ENCODE measurements around the gene ACAA1. TPM values are rescaled to one million over a fixed set of nuclear protein-coding genes. Genes with fewer than 3 reads are reported as not detected.

The ACAA1 gene
- total RNA-seq, 2 donors from 2014 or later: 50.9 to 74.0 TPM

DNA sequence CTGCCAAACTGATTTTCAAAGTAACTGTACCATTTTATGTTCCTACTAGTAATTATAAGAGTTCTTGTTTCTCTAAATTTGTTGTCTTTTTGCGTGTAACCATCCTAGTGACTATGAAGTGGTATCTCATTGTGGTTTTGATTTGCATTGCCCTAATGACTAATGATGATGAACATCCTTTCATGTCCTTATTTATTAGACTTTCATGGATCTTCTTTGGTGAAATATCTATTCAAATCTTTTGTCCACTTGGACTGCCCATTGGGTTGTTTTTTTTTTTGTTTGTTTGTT lies 32.0 kb upstream of the ACAA1 start:
- no peaks in the 10 kb centered on the region for H3K27me3 ChIP-seq
- TF ChIP-seq, protein P1, sequence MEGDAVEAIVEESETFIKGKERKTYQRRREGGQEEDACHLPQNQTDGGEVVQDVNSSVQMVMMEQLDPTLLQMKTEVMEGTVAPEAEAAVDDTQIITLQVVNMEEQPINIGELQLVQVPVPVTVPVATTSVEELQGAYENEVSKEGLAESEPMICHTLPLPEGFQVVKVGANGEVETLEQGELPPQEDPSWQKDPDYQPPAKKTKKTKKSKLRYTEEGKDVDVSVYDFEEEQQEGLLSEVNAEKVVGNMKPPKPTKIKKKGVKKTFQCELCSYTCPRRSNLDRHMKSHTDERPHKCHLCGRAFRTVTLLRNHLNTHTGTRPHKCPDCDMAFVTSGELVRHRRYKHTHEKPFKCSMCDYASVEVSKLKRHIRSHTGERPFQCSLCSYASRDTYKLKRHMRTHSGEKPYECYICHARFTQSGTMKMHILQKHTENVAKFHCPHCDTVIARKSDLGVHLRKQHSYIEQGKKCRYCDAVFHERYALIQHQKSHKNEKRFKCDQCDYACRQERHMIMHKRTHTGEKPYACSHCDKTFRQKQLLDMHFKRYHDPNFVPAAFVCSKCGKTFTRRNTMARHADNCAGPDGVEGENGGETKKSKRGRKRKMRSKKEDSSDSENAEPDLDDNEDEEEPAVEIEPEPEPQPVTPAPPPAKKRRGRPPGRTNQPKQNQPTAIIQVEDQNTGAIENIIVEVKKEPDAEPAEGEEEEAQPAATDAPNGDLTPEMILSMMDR (IDR thresholded peaks at IDR 0.05): no peak
- H3K9me3 ChIP-seq: no peaks in the 10 kb centered on the region
- no peak for DNase-seq (ENCODE audit: low spot score)
- H3K4me1 ChIP-seq: peaks cover 0 to 25% of the 10 kb centered on the region in 2 donors
- no peak overlapping the region for H3K27ac ChIP-seq
- H3K36me3 ChIP-seq: no peaks in the 10 kb centered on the region
- no peak overlapping the region for H3K4me3 ChIP-seq

DNA sequence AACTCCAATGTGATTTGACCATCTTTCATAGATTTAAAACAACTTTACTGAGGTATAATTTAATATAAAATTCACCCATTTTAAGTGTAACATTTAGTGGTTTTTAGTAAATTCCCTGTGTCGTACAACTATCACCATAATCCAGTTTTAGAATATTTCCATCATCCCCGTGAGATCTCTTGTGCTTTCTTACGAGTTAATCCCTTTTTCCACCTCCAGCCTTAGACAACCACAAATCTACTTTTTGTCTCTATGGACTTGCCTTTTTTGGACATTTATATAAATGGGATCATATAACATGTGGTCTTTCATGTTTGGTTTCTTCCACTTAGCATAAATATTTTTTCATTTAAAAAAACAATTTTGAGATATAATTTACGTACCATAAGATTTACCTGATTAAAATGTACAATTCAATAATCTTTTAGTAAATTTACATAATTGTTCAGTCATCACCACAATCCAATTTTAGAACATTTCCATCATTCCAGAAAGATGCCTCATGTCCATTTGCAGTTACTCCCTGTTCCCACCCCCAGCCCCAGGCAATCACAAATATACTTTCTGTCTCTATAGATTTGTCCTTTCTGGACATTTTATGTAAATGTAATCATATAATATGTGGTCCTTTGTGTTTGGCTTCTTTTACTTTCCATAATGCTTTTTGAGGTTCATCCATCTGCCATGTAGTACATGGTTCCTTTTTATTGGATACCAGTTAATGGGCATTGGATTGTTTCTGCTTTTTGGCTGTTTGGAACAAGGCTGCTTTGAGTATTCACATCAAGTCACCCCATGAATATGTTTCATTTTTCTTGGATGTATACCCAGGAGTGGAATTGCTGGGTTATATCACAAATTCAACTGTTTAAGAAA lies 31.5 kb upstream of the ACAA1 start:
- no peaks in the 10 kb centered on the region for H3K36me3 ChIP-seq
- TF ChIP-seq, protein P1 (IDR thresholded peaks at IDR 0.05): no peak
- peaks cover 0 to 25% of the 10 kb centered on the region in 2 donors for H3K4me1 ChIP-seq
- no peak for DNase-seq (ENCODE audit: low spot score)
- H3K27ac ChIP-seq: no peak overlapping the region
- no peak overlapping the region for H3K4me3 ChIP-seq
- no peaks in the 10 kb centered on the region for H3K9me3 ChIP-seq
- H3K27me3 ChIP-seq: no peaks in the 10 kb centered on the region

DNA sequence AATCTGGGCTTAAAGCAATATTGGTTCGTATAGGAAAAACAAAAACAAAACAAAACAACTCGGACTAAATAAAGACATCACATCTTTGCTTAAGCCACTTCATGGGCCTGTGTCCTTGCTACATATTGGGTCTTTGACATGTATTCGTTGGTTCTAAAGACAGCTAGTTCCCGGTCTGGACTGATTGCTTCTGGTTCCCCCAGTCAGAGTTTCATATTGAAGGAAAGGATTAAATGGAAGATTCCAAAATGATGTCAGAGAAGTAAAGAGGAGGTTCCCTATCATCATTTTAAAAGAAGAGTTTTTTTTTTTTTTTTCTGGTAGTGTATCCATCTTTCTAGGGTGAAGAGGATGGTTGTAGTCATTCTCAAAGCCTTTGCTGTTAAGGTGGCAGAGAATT lies 30.7 kb upstream of the ACAA1 start:
- Histone ChIP-seq H3K4me1 (peaks cover 0 to 25% of the 10 kb centered on the region in 2 donors), H3K4me3 (no peak overlapping the region), H3K36me3 (no peaks in the 10 kb centered on the region), H3K27ac (no peak overlapping the region), H3K9me3 (no peaks in the 10 kb centered on the region), H3K27me3 (no peaks in the 10 kb centered on the region)
- no peak for DNase-seq (ENCODE audit: low spot score)
- TF ChIP-seq, protein P1 (IDR thresholded peaks at IDR 0.05): no peak

DNA sequence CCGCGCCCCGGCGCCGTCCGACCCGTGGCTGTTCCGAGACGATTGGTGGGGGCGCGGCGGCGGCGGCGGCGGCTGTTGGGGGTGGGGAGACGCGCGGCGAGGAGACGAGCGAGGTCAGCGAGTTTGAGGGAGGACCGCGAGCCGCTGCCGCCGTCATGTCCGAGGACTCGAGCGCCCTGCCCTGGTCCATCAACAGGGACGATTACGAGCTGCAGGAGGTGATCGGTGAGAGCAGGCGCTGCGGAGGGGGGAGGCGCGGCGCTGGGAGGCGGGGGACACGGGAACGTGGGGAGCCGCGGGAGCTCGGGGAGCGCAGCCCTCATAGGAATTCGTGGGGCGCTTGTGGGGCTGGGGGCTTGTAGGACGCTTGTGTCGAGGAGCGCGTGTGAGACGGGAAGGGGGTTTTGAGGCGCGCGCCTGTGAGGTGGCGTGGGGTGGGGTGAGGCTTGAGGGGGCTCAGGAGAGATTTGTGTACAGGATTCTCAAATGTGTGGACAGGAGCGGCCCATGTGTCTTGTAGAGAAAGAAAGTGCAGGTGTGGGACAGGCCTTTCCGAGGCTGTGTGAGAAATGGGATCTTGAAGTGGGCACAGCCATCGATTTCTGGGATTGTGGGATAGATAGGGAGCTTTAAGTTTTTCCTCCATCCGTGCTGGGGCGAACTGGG lies 28.9 kb upstream of the ACAA1 start:
- no peaks in the 10 kb centered on the region for H3K36me3 ChIP-seq
- peaks cover 0 to 25% of the 10 kb centered on the region in 2 donors for H3K4me1 ChIP-seq
- no peak for DNase-seq (ENCODE audit: low spot score)
- peak overlapping the region; percentile 83 to 88 for H3K4me3 ChIP-seq
- peak overlapping the region; percentile 99 for H3K27ac ChIP-seq
- TF ChIP-seq, protein P1 (IDR thresholded peaks at IDR 0.05): no peak
- H3K27me3 ChIP-seq: no peaks in the 10 kb centered on the region
- no peaks in the 10 kb centered on the region for H3K9me3 ChIP-seq

DNA sequence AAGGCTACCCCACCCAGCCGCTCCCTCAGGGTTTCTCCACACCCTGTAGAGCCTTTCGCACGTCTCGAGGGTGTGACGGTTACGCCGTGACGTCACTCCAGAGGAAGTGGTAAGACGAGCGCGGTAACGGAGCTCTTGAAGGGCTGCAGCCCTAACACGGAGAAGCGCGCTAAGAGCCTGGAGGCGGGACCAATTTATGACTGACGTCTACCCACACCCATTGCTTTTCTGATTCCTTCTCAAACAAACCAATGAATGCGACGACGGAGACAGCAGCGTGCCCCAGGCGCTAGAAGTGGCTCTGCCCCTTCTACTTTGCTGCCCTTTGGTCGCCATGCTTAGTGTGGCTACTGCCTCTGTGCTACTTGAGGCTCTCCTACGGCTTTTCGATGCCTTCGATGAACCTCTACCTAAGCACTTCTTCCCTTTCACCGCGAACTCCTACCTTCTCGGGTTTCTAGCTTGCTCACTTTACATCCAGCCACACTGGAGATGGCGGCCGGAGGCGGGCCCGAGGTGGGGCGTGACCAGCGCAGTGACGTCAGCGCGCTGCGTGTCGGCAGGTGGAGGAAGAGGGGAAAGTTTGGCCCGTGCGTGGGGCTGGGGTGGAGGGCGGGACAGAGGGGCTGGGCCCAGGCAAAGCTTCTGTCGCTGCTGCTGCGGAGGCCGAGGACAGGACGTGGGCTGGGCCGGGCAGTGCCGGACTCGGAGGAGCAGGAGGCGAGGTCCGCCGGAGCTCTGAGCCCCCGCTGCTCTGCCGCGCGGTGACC lies 28.2 kb upstream of the ACAA1 start, which contains the start of gene OXSR1:
Gene OXSR1 (plus strand): TSS at position 586 of the 770 bp plus-strand sequence. CDS start 340 bp downstream, outside the sequence.
- Histone ChIP-seq H3K4me1 (peaks cover 0 to 25% of the 10 kb centered on the region in 2 donors), H3K27me3 (no peaks in the 10 kb centered on the region), H3K27ac (peak within 1 kb of the TSS; percentile 99), H3K36me3 (no peaks in the 10 kb centered on the region), H3K4me3 (peak within 1 kb of the TSS; percentile 83 to 88), H3K9me3 (no peaks in the 10 kb centered on the region)
- peak; percentile 100 for DNase-seq (ENCODE audit: low spot score)
- TF ChIP-seq, protein P1 (IDR thresholded peaks at IDR 0.05): no peak

All from right atrium auricular region (tissue), 2 donors.